ENCODE measurements around the gene KMT2E.
"Not testable (repeated sequence)": the region's sequence is repeated elsewhere in the genome, so short reads cannot be mapped to it uniquely, and the experiment has no call there.

KMT2E gene

GRCh38 chr7:105027176-105027853 is 13.3 kb downstream of the KMT2E start:
- no peak for DNase-seq (ENCODE audit: low read depth in 2 of 2)

GRCh38 chr7:105028004-105028403 is 14.0 kb downstream of the KMT2E start:
- DNase-seq (ENCODE audit: low read depth in 2 of 2) = no peak

GRCh38 chr7:105028941-105029340 is 14.9 kb downstream of the KMT2E start:
- not testable (repeated sequence) for DNase-seq (ENCODE audit: low read depth in 2 of 2)

- no peak for DNase-seq (ENCODE audit: low read depth in 2 of 2)
Measured at GRCh38 chr7:105030447-105030846, 16.4 kb downstream of the KMT2E start.

GRCh38 chr7:105032553-105033214 is 18.7 kb downstream of the KMT2E start:
- no peak for DNase-seq (ENCODE audit: low read depth in 2 of 2)

GRCh38 chr7:105035349-105035748 is 21.3 kb downstream of the KMT2E start:
- no peak for DNase-seq (ENCODE audit: low read depth in 2 of 2)

- no peak for DNase-seq (ENCODE audit: low read depth in 2 of 2)
Measured at GRCh38 chr7:105036217-105037168, 22.5 kb downstream of the KMT2E start.

- no peak for DNase-seq (ENCODE audit: low read depth in 2 of 2)
Measured at GRCh38 chr7:105037319-105037718, 23.3 kb downstream of the KMT2E start.

- DNase-seq (ENCODE audit: low read depth in 2 of 2) = no peak
Measured at GRCh38 chr7:105044449-105045070, 30.6 kb downstream of the KMT2E start.

- DNase-seq (ENCODE audit: low read depth in 2 of 2) = no peak
Measured at GRCh38 chr7:105046414-105046813, 32.4 kb downstream of the KMT2E start.

GRCh38 chr7:105047932-105048331 is 33.9 kb downstream of the KMT2E start:
- DNase-seq (ENCODE audit: low read depth in 2 of 2) = no peak

GRCh38 chr7:105050493-105050892 is 36.5 kb downstream of the KMT2E start:
- no peak for DNase-seq (ENCODE audit: low read depth in 2 of 2)

- not testable (repeated sequence) for DNase-seq (ENCODE audit: low read depth in 2 of 2)
Measured at GRCh38 chr7:105050899-105051298, 36.9 kb downstream of the KMT2E start.

GRCh38 chr7:105055084-105055483 is 41.1 kb downstream of the KMT2E start:
- DNase-seq (ENCODE audit: low read depth in 2 of 2) = no peak

GRCh38 chr7:105055621-105056020 is 41.6 kb downstream of the KMT2E start:
- no peak for DNase-seq (ENCODE audit: low read depth in 2 of 2)

GRCh38 chr7:105057472-105057871 is 43.5 kb downstream of the KMT2E start:
- no peak for DNase-seq (ENCODE audit: low read depth in 2 of 2)

GRCh38 chr7:105060437-105060836 is 46.4 kb downstream of the KMT2E start:
- DNase-seq (ENCODE audit: low read depth in 2 of 2) = no peak

GRCh38 chr7:105060923-105061322 is 46.9 kb downstream of the KMT2E start:
- no peak for DNase-seq (ENCODE audit: low read depth in 2 of 2)

- DNase-seq (ENCODE audit: low read depth in 2 of 2) = no peak
Measured at GRCh38 chr7:105065104-105065503, 51.1 kb downstream of the KMT2E start.

GRCh38 chr7:105067691-105068090 is 53.7 kb downstream of the KMT2E start:
- no peak for DNase-seq (ENCODE audit: low read depth in 2 of 2)

GRCh38 chr7:105068886-105069285 is 54.9 kb downstream of the KMT2E start:
- no peak for DNase-seq (ENCODE audit: low read depth in 2 of 2)

- DNase-seq (ENCODE audit: low read depth in 2 of 2) = no peak
Measured at GRCh38 chr7:105073143-105073542, 59.1 kb downstream of the KMT2E start.
